GM19468 (cell line): Measurements from ENCODE around the gene LAGE3.

Source experiments
- ATAC-seq: cut with Tn5 transposase; IDR thresholded peaks from one replicate; pipeline ENCODE4 v1.9.1; 2021; ENCODE audit warnings: mild to moderate bottlenecking, moderate library complexity, moderate number of reproducible peaks; ENCODE audit not compliant: unreplicated experiment; ENCODE audit errors: extremely low read depth

The LAGE3 gene

GRCh38 chrX:154460326-154460725 lies 18.8 kb downstream of the LAGE3 start:
- ATAC-seq, result no peak

- no peak for ATAC-seq
These were observed 19.2 kb downstream of the LAGE3 start for GRCh38 chrX:154459832-154460231.

- ATAC-seq, result no peak
These were observed 19.9 kb downstream of the LAGE3 start for GRCh38 chrX:154458954-154459778.

GRCh38 chrX:154458116-154458953 lies 20.7 kb downstream of the LAGE3 start, which contains the start of gene PLXNA3:
PLXNA3 (plus strand) TSS chrX:154458281; CDS start chrX:154460184, 1,903 bp downstream.
- no peak for ATAC-seq

- no peak for ATAC-seq
These were observed 21.5 kb downstream of the LAGE3 start for GRCh38 chrX:154457491-154458115.

GRCh38 chrX:154452823-154453222 lies 26.3 kb downstream of the LAGE3 start:
- no peak for ATAC-seq

- ATAC-seq, result no peak
These were observed 28.8 kb downstream of the LAGE3 start for GRCh38 chrX:154450312-154450711.

- ATAC-seq, result no peak
These were observed 29.5 kb downstream of the LAGE3 start for GRCh38 chrX:154449618-154450017.

GRCh38 chrX:154448484-154448883 lies 30.6 kb downstream of the LAGE3 start:
- ATAC-seq, result no peak

GRCh38 chrX:154446430-154446829 lies 32.7 kb downstream of the LAGE3 start:
- ATAC-seq, result no peak

- no peak for ATAC-seq
These were observed 33.3 kb downstream of the LAGE3 start for GRCh38 chrX:154445776-154446175.

GRCh38 chrX:154444755-154445246 lies 34.3 kb downstream of the LAGE3 start:
- no peak for ATAC-seq

GRCh38 chrX:154443992-154444754 lies 34.9 kb downstream of the LAGE3 start, which contains the start of gene FAM50A:
FAM50A (plus strand) TSS chrX:154444141; CDS start chrX:154444236, 95 bp downstream.
- peak; percentile 13 for ATAC-seq

- no peak for ATAC-seq
These were observed 35.6 kb downstream of the LAGE3 start for GRCh38 chrX:154443479-154443910.

- ATAC-seq, result no peak
These were observed 36.9 kb downstream of the LAGE3 start for GRCh38 chrX:154441984-154442707.

GRCh38 chrX:154441564-154441963 lies 37.5 kb downstream of the LAGE3 start:
- no peak for ATAC-seq

- ATAC-seq, result no peak
These were observed 38.3 kb downstream of the LAGE3 start for GRCh38 chrX:154440623-154441357.

- ATAC-seq, result no peak
These were observed 39.2 kb downstream of the LAGE3 start for GRCh38 chrX:154439841-154440240.
